Ureter (tissue), 1 donor: ENCODE results near the gene C11orf58. TPM values are rescaled to one million over a fixed set of nuclear protein-coding genes. Genes with fewer than 3 reads are reported as not detected.

Source experiments
- DNase-seq: peaks from one replicate; pipeline ENCODE4 v3.0.0-alpha.2; 2020; ENCODE audit warnings: low spot score
- total RNA-seq: library from RNA; stranded (reverse); gene quantifications from one replicate; pipeline ENCODE4 v1.2.4, GENCODE V29; 2023
- donor health status: DM: yes; HTN: yes; CAD: no.

Gene C11orf58
- total RNA-seq, 1 donor from 2014 or later = 124 TPM

DNA sequence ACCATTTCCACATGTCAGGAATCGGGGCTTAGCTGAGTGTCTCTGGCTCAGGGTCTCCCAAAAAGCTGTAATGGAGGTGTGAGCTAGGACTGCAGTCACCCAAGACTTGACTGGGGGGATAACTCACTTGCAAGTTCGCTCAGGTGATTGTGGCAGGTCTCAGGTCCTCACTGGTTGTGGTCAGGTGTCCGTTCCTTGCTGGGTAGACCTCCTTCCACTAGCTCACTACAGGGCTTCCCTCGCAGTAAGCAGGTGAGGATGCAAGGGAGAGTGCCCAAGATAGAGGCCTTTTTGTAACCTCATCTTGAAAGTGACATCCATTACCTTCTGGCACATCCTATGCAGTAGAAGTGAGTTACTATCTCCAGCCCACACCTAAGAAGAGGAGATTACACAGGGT, 29.5 kb downstream of the C11orf58 start:
- DNase-seq = no peak

- DNase-seq = no peak
These were observed 30.9 kb downstream of the C11orf58 start for GRCh38 chr11:16769386-16769785.

DNA sequence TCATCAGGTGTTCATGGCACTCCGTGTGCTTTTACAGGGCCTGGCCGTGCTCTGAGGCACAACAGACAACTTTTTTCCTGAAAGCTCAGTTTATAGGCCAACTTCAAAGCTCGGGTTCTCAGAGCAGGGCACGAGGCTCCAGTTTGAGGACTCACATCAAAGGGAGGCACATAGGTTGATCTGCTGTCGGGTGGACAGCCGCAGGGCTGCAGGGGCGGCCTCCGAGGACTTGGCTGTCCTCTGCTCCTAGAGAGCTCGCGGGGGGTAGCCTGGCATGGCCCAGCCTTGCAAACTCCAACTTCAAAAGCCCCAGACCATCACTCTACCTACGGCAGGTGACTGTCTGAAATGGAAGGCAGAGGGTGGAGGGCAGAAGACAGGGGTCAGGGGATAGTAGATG, 31.6 kb downstream of the C11orf58 start:
- no peak for DNase-seq

DNA sequence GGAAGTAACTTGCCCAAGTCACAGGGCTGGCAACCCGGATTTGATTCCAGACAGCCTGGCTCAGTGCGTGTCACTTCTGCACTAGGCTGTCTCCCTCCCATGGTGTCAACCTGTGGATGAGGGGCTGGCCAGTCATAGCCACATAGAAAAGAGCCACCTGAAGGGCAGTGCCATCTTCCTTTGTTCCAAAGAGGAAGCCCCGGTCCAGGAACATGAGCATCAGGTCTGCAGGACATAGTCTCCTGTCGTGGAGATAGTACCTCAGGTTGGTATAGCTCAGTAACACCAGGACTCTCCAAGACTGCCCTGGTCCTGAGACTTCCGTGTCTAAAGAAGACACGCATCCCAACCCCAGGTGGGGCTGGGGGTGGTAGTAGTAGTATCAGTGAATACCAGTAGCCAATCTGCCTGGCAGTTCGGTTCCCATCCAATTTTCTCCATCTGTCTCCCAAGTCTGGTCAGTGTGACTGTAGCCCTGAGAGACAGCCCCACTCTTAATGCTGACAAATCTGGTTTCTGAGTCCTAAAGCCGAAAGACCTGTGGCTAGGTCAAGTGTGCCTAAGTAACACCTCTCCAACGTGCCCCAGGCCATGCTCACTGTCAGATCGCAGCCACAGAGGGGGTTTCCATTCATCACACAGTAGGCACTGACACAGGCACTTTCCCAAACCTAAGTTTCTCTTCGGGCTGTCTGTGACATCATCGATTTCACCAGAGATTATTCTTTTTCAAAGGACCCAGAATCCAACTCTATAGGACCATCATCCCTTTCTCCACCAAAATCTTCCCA, 33.1 kb downstream of the C11orf58 start:
- DNase-seq = no peak

GRCh38 chr11:16772141-16772512, 33.7 kb downstream of the C11orf58 start:
- no peak for DNase-seq

GRCh38 chr11:16773981-16774935, 35.8 kb downstream of the C11orf58 start:
- DNase-seq = no peak

DNA sequence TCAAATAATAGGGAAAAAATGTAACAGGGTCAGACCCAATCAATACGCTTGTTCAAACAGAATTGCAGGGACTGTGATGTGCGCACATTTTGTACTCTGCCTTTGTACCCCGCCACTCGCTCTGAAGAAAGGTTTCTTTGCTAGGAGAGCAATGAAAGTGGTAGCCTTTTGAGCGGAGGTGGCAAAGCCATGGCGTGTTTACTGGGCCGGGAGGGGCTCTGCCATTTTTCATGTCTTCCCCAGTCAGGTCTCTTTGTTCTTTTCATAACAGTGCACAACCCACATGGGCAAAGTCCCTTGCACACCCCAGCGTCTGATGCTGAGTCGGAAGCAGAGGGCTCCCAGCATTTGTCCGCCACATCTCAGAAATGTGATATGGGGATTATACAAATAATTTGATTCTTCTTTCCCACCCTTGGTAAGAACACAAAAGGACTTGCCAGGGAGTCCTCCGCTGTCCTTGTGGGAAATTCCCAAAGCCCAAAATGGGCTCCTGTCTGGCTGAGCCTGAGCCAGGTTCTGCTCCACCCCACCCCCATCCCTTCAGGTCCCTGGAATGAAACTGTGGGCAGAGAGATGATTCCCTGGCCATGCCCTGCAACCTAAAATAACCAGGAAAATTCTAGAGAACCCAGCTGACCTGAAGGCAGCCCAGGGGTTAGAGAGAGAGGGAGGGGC, 36.6 kb downstream of the C11orf58 start:
- no peak for DNase-seq

DNA sequence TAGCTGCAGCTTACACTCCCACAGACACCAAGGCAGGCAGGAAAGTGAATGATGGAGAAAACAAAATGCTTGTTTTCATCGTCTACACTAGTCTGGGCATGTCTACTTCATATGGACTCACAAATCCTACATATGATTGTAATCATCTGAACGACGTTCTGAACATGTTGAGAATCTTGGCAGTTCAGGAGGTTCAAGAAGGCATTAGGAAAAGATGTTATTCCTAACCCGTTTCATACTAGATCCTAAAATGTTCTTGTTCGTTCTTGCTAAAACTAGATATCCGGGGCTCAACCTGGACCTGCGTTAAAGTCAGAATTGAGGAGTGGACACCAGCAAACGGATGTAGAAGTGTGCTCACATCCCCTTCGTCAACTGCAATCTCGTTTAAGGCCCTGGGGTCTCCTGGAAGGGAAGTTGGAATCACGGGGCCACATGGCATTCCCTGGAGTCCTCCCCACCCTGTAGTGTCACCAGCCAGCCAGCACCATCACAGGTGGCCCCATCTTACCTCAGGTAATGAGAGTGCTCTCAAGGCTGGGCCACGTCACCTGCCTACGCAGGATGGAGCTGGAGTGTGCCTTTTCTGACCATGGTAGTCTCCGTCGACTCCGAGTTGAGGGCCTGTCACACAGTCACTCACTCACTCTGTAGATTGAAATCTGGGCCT, 37.3 kb downstream of the C11orf58 start:
- DNase-seq = no peak

- no peak for DNase-seq
These were observed 38.5 kb downstream of the C11orf58 start for GRCh38 chr11:16776711-16777612.

DNA sequence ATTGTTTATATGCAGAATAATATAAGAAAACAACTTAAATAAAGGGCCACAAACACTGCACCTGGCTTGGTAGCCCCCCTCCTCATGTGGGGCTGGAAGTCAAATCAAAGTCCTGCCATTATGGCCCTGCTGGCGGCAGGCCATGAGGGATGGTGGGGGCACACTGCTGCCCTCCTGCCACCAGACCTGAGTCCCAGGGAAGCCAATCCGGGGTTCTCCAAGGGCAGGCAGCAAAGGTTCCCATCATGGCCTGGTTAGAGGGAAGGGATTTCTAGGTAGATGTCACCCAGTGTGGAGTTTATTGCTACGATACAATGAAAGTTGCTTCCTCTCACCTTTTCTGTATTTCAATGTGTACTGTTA, 39.1 kb downstream of the C11orf58 start:
- no peak for DNase-seq

- DNase-seq = no peak
These were observed 39.8 kb downstream of the C11orf58 start for GRCh38 chr11:16778286-16778685.

- no peak for DNase-seq
These were observed 40.4 kb downstream of the C11orf58 start for GRCh38 chr11:16778876-16779275.

GRCh38 chr11:16779436-16779835, 41.0 kb downstream of the C11orf58 start:
- no peak for DNase-seq

DNA sequence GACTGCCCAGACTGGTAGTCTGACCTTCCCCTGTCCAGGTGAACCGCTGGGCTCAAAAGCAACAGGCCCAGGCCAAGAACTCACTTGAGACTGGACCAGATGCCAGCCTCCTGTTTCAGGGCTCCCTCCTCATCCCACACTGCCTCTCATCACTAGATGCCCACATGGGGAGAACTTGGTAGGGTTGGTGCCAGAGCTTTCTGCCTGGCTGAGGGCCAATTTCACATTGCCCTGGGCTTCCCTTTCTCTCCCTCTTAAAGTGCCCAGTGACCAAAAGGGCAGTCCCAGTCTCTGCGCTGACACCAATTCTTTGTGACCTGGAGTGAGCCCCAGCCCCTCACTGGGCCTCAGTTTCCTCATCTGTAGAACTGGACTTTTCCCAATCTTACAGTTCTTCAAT, 41.7 kb downstream of the C11orf58 start:
- no peak for DNase-seq

DNA sequence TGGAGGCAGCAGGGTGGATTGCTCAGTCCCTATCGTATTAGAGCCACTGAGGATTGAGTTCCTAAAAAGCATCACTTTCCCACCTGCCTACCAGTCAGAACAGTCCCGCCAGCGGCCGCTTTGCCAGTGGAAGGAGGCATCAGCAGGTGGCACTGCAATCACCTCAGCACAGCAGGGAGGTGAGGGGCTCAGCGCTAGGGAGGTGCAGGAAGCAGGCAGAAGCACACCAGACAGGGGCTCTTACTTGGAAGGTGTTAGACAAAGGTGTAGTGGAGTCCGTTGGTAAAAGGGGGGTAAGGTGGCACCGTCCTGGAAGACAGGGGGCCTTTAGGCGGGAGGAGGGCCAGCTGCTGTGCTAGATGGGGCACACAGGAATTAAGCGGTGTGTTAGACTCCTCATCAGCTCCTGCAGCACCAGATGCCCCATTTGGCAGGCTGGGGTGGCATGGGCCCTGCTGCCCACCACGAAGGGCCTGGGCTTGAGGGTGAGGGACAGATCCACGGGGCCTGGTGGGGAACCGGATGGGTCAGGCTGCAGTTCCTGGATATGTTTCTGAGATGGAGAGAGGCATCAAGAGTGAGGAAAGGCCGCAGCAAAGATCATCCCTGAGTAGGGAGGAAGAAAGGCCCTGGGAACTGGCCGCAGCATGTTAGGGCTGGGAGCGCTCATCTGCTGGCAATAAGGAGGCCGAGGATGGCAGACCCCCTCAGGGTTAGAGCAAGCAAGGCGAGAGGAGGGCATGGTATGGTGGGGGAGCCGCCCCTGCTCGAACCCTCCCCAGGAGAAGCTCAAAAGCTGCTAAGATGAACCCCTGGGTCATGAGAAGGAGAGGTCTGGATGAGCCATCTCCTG, 42.5 kb downstream of the C11orf58 start:
- no peak for DNase-seq

GRCh38 chr11:16781936-16782919, 43.8 kb downstream of the C11orf58 start:
- no peak for DNase-seq

DNA sequence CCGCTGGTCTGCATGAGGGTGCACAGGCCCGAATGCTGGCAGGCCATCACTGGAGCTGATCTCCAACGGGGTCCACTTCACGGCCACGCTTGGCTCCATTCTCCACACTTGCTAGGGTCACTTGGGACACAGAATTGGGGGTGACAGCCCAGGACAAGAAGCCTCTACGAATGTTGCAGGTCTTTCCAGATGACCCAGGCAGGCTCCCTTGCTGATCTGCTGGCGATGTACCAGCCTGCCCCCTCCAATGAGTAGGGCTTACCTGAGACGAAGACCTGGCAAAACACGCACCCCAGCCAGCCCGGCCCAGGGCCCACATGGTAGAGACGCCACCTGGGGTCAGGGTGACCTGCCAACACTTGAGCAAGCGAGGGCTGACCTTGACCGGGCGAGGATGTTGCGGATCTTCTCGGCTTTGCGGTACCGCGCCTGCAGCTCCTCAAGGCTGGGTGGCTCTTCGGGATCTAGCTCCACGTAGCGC, 44.9 kb downstream of the C11orf58 start:
- DNase-seq = no peak

GRCh38 chr11:16784097-16784496, 45.6 kb downstream of the C11orf58 start:
- no peak for DNase-seq
